ENCODE measurements around the gene SYTL1.

GRCh38 chr1:27342391-27342777 lies 562 bp downstream of the SYTL1 start:
- TF ChIP-seq CTCF (IDR thresholded peaks at IDR 0.05) (no peak), POLR2A (IDR thresholded peaks at IDR 0.05) (no peak), EP300 (IDR thresholded peaks at IDR 0.05; ENCODE audit: low read depth) (no peak)

All from transverse colon (tissue), 3 donors.